AG10803 (cell line): ENCODE measurements around the gene TNFRSF1A.

Source experiments
- DNase-seq: peaks from one replicate; pipeline ENCODE4 v3.0.0; 2010; ENCODE audit warnings: low read depth
- H3K4me3 ChIP-seq: 2 replicates; pipeline ENCODE4 v1.5.1; 2011; ENCODE audit warnings: mild to moderate bottlenecking, low read length, control low read depth
- TF ChIP-seq, protein P1 (sequence below): conservative IDR thresholded peaks from 2 replicates; pipeline ENCODE4 v1.5.1; 2011; ENCODE audit warnings: mild to moderate bottlenecking, low read length, control low read depth, inconsistent platforms

The TNFRSF1A gene

DNA sequence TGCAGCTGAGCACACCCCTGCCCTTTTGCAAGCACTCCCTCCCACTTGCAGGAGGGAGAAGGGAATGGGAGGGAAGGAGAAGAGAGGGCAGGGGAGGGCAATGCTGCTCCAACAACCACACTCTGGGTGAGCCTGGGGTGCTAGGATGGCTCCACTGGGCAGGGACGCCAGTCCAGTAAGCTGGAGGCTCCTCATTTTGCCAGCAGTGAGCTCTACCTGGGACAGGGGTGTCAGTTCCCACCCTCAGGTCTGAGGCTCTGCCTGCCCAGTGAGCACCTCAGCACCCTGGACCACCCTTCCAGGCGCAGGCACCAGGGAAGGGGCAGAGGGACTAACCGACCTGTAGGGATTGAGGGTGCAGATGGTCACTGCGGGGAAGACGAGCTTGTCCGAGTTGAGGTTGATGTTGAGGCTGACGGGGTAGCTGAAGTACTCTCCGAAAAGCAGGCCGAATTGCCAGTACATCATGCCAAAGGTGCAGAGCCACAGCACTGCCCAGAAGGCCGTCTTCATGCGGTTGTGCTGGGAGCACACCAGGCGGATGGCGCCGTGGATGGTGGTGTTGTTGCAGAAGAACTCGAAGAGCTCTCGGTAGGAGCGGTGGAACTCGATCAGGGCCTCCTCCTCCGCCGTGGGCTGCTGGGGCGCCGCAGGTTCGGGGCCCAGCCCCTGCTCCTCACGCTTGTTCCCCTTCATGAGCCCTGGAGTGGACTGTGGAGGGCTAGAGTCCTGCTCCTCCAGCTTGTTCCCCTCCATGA lies 32.3 kb upstream of the TNFRSF1A start:
- TF ChIP-seq, protein P1, sequence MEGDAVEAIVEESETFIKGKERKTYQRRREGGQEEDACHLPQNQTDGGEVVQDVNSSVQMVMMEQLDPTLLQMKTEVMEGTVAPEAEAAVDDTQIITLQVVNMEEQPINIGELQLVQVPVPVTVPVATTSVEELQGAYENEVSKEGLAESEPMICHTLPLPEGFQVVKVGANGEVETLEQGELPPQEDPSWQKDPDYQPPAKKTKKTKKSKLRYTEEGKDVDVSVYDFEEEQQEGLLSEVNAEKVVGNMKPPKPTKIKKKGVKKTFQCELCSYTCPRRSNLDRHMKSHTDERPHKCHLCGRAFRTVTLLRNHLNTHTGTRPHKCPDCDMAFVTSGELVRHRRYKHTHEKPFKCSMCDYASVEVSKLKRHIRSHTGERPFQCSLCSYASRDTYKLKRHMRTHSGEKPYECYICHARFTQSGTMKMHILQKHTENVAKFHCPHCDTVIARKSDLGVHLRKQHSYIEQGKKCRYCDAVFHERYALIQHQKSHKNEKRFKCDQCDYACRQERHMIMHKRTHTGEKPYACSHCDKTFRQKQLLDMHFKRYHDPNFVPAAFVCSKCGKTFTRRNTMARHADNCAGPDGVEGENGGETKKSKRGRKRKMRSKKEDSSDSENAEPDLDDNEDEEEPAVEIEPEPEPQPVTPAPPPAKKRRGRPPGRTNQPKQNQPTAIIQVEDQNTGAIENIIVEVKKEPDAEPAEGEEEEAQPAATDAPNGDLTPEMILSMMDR = no peak
- no peak overlapping the region for H3K4me3 ChIP-seq
- DNase-seq = no peak

GRCh38 chr12:6373022-6373787 lies 31.3 kb upstream of the TNFRSF1A start:
- no peak for DNase-seq

GRCh38 chr12:6372403-6373003 lies 30.6 kb upstream of the TNFRSF1A start:
- TF ChIP-seq, protein P1 = peak; percentile 13; the same call in 1 of the 2 replicates
- peak; percentile 88 for DNase-seq
- no peak overlapping the region for H3K4me3 ChIP-seq

More at GRCh38 chr12:6373022-6373787, 31.3 kb upstream of the TNFRSF1A start:
- H3K4me3 ChIP-seq = no peak overlapping the region
- TF ChIP-seq, protein P1 = no peak

- DNase-seq = no peak
- no peak overlapping the region for H3K4me3 ChIP-seq
- TF ChIP-seq, protein P1 = 0 out of 2 replicates have a peak, but pooled peaks have one; percentile 7
Measured at GRCh38 chr12:6370994-6371754, 29.3 kb upstream of the TNFRSF1A start.

DNA sequence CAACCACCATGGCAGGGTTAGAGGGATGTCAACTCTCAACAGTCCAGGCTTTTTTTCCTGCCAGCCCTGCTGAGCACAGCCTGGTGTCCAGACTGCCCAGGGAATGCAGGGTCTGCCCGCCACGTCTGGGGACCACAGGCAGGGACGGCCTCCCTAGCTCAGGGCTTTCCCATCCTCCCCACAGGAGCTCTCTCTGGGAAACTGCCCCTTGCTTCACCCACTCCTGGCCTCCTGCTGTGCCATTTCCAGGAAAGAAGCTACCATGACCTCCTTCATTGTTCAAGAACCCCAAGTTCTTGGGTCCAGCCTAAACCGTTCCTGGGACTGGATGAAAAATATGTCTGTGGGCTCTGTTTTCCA lies 28.7 kb upstream of the TNFRSF1A start:
- TF ChIP-seq, protein P1 = no peak
- no peak overlapping the region for H3K4me3 ChIP-seq
- DNase-seq = no peak

DNA sequence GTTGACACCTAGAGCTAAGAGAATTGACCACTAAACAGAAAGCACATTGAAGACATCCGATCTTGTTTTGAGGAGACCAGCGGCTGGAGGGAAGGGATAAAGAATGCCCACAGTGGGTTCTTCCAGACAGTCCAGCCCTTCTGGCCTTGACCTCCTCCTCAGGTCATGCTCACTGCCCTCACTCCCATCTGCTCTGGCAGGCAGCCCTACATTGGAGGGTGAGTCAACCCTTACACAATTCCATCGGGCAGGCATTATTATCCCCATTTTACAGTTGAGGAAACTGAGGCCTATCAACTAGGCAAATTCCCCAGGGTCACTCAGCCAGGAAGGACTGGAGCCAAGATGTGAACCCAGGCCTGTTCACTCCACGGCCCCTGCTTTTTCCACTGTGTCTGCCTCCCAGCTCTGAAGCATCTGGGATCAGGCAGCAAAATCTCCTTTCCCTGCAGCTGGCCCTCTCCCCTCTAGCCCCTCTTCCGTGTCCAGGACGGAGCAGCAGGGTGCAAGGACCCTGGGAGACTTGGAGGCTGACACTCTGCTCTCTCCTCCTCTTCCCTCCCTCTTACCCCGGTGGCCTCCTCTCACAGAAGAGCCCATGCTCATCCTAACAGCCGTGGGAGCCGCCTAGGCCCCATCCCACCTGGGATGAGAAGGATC lies 28.2 kb upstream of the TNFRSF1A start:
- DNase-seq = no peak
- H3K4me3 ChIP-seq = no peak overlapping the region
- TF ChIP-seq, protein P1 = no peak
